Small intestine (tissue), 7 donors: ENCODE data around the gene LCN2. TPM values are rescaled to one million over a fixed set of nuclear protein-coding genes. Genes with fewer than 3 reads are reported as not detected.
A peak's percentile ranks its signal among the peaks of the same experiment; 100 is the strongest.

Experiments used
- DNase-seq, 2 donors: peaks; one replicate each; pipeline versions ENCODE4 v3.0.0 to v3.0.0-alpha.2; 2013
- FAIRE-seq: peaks from 2 replicates; lab custom pipeline; 2012; peaks lifted over from hg19 to GRCh38; lab: Jason Lieb, UNC
- H3K27ac ChIP-seq, 3 donors: one replicate each; pipeline ENCODE4 v1.5.1; 2013; ENCODE audit warnings: low read length in 2 of 3, mild to moderate bottlenecking in 2 of 3, control low read depth in 1 of 3, inconsistent platforms in 1 of 3, low read depth in 1 of 3, moderate library complexity in 1 of 3
- H3K27me3 ChIP-seq, 3 donors: one replicate each; pipeline ENCODE4 v1.6.1; 2013; ENCODE audit warnings: low read length in 3 of 3, inconsistent platforms in 1 of 3; ENCODE audit not compliant: control insufficient read depth in 3 of 3, insufficient read depth in 3 of 3
- H3K36me3 ChIP-seq, 3 donors: one replicate each; pipeline ENCODE4 v1.6.1; 2013; ENCODE audit warnings: low read length in 3 of 3, inconsistent platforms in 1 of 3, low read depth in 1 of 3, mild to moderate bottlenecking in 1 of 3, moderate library complexity in 1 of 3; ENCODE audit not compliant: control insufficient read depth in 3 of 3, insufficient read depth in 2 of 3
- H3K4me1 ChIP-seq, 3 donors: one replicate each; pipeline ENCODE4 v1.6.1; 2013; ENCODE audit warnings: low read length in 2 of 3, inconsistent platforms in 1 of 3, low read depth in 1 of 3, mild to moderate bottlenecking in 1 of 3, moderate library complexity in 1 of 3; ENCODE audit not compliant: control insufficient read depth in 3 of 3, insufficient read depth in 2 of 3
- H3K4me3 ChIP-seq, 3 donors: one replicate each; pipeline ENCODE4 v1.5.1; 2013; ENCODE audit warnings: low read length in 3 of 3, control low read depth in 1 of 3, inconsistent platforms in 1 of 3, low read depth in 1 of 3, mild to moderate bottlenecking in 1 of 3, moderate library complexity in 1 of 3
- H3K9me3 ChIP-seq, 2 donors: one replicate each; pipeline ENCODE4 v1.6.1; 2013; ENCODE audit warnings: low read depth in 1 of 2, low read length in 1 of 2; ENCODE audit not compliant: control insufficient read depth in 2 of 2, insufficient read depth in 1 of 2
- WGBS, 3 donors: extraction: QIAGEN DNeasy Blood & Tissue Kit; methylation state at CpG; one replicate each; pipeline ENCODE4 v1.1.7; 2013; 5-methylcytosine and 5-hydroxymethylcytosine counted together
- polyA plus RNA-seq, 4 donors: library from polyadenylated mRNA; stranded (reverse) in 3 of 4; unstranded in 1 of 4; fragments of 200-250 nt in 3 of 4; fragments of 120-200 nt in 1 of 4; gene quantifications; one replicate each; pipeline versions ENCODE4 v1.2.1 to v1.2.3, GENCODE V29; 2013
- donor health status: healthy with polysubstance abuse.
- donor health status: control.
- donor health status: control.
- donor health status: Bipolar disorder and iron deficiency.
- donor health status: healthy.

The LCN2 gene
- polyA plus RNA-seq, 4 donors, result 1.6 to 582 (median 3.7) TPM

DNA sequence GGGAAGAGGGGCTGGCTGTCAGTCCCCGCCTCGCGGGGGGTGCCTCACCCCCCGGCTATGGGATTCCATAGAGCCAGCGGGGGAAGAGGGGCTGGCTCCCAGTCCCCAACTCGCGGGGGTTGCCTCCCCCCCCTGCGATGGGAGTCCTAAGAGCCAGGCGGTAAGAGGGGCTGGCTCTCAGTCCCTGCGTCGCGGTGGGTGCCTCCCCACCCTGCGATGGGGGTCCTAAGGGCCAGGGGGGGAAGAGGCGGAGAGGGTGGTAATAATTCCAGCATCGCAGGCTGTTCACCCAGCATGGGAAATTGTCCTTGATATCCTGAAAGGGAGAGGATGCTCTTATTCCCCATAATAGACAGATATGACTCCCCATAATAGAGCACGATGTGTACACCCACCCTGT is 9.6 kb upstream of the LCN2 start:
- Histone ChIP-seq H3K27ac (no peak overlapping the region), H3K4me3 (peak overlapping the region in 1 of 3 donors; percentile 3), H3K27me3 (no peaks in the 10 kb centered on the region), H3K9me3 (no peaks in the 10 kb centered on the region), H3K4me1 (peaks cover 0 to 14% (median 0%) of the 10 kb centered on the region in 3 donors), H3K36me3 (no peaks in the 10 kb centered on the region)
- DNase-seq (no peak), FAIRE-seq (no peak)
- 43 to 90% (median 76%) methylated on average over 7 to 16 of the region's 16 CpGs for WGBS, 3 donors

DNA sequence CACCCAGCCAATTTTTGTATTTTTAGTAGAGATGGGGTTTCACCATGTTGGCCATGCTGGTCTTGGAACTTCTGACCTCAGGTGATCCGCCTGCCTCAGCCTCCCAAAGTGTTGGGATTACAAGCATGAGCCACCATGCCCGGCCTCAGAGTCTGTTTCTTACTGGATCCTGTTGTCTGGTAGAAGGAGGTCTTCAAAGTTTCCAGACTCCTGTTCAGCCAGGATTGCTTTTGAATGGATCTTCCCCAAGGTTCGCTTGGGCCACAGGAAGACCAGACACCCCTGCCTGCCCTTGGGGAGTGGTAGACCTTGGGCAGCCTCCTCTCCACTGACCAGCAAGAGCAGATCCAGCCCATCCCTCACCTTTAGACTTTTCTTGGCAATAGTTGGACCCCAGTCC is 7.6 kb upstream of the LCN2 start:
- 92 to 97% (median 96%) methylated on average over 3 of the region's 3 CpGs for WGBS, 3 donors
- Histone ChIP-seq H3K4me1 (peaks cover 0 to 25% (median 0%) of the 10 kb centered on the region in 3 donors), H3K36me3 (no peaks in the 10 kb centered on the region), H3K9me3 (no peaks in the 10 kb centered on the region), H3K27me3 (no peaks in the 10 kb centered on the region), H3K27ac (no peak overlapping the region), H3K4me3 (no peak overlapping the region)
- DNase-seq, result no peak
- no peak for FAIRE-seq

DNA sequence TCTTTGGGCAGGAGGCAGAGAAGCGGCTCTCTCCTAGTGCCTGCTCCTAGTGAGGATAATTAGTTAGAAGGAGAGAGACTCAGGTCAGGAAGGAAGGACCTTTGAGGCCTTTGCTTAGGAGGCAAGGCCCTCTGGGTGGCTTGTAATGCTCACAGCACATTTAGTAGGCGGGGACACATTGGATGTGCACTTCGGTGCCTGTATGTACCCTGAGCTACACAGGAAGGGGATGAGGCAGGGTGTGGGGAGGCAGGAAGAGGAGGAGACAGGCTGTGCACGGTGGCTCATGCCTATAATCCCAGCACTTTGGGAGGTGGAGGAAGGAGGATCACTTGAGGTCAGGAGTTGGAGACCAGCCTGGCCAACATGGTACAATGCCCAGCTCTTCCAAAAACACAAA is 7.2 kb upstream of the LCN2 start:
- H3K36me3 ChIP-seq, result no peaks in the 10 kb centered on the region
- FAIRE-seq, result no peak
- WGBS, 3 donors, result 54 to 70% (median 59%) methylated on average over 4 of the region's 4 CpGs
- H3K9me3 ChIP-seq, result no peaks in the 10 kb centered on the region
- H3K27me3 ChIP-seq, result no peaks in the 10 kb centered on the region
- H3K27ac ChIP-seq, result no peak overlapping the region
- H3K4me3 ChIP-seq, result no peak overlapping the region
- DNase-seq, result no peak
- peaks cover 0 to 25% (median 0%) of the 10 kb centered on the region in 3 donors for H3K4me1 ChIP-seq

DNA sequence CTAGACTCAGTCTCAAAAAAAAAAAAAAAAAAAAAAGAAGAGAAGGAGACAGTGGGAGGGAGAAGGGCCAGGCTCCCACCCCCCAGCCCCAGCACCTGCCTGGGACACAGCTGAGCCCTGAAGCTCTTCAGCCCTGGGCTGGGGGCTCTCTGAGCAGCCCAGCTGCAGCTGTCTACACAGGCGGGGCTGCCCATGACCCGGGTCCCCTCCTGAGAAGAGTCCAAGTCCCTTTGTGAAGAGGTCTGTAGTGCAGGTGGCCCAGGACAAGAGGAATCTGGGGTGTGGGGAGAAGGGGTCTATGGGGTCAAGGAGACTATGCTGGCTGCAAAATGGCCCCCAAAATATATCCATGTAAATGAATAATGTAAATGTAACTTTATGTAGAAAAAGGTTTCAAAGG is 6.7 kb upstream of the LCN2 start:
- WGBS, 3 donors, result 65 to 80% (median 70%) methylated on average over 2 of the region's 2 CpGs
- Histone ChIP-seq H3K9me3 (no peaks in the 10 kb centered on the region), H3K4me3 (no peak overlapping the region), H3K36me3 (no peaks in the 10 kb centered on the region), H3K4me1 (peaks cover 0 to 25% (median 0%) of the 10 kb centered on the region in 3 donors), H3K27me3 (no peaks in the 10 kb centered on the region), H3K27ac (no peak overlapping the region)
- DNase-seq (no peak), FAIRE-seq (no peak)

DNA sequence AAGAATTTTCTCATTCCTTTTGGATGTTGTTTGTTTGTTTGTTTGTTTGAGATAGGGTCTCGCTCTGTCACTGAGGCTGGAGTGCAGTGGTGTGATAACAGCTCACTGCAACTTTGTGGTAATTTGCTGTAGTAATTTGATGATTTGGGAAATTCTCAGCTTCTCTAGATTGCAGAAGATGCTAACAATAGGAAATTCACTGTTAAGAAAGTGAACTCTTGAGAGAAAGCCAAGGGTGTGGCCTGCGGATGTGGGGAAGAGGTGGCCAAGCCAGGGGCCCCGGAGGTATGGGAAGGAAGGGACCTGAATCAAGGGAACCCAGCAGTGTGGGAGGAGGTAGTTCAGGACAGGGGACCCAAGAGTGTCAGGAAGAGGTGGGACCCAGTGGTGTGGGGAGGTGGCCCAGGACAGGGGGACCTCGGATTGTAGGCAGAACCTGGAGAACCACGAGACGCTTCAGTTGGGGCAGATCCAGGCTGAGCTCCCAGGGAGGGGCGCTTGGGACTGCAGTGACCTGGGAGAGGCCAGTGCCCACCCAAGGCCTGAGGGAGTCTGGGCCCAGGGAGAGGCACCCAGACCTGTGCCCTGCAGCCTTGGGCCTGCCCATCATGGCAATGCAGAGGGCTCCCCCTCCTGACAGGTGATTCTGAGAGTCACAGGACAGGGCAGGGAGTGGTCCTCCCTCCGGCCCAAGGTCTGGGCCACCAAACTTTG is 5.6 kb upstream of the LCN2 start:
- 58 to 74% (median 68%) methylated on average over 6 to 8 of the region's 8 CpGs for WGBS, 3 donors
- DNase-seq (no peak), FAIRE-seq (no peak)
- H3K27ac ChIP-seq, result no peak overlapping the region
- no peaks in the 10 kb centered on the region for H3K27me3 ChIP-seq
- H3K36me3 ChIP-seq, result no peaks in the 10 kb centered on the region
- no peak overlapping the region for H3K4me3 ChIP-seq
- no peaks in the 10 kb centered on the region for H3K9me3 ChIP-seq
- peaks cover 0 to 32% (median 0%) of the 10 kb centered on the region in 3 donors for H3K4me1 ChIP-seq

DNA sequence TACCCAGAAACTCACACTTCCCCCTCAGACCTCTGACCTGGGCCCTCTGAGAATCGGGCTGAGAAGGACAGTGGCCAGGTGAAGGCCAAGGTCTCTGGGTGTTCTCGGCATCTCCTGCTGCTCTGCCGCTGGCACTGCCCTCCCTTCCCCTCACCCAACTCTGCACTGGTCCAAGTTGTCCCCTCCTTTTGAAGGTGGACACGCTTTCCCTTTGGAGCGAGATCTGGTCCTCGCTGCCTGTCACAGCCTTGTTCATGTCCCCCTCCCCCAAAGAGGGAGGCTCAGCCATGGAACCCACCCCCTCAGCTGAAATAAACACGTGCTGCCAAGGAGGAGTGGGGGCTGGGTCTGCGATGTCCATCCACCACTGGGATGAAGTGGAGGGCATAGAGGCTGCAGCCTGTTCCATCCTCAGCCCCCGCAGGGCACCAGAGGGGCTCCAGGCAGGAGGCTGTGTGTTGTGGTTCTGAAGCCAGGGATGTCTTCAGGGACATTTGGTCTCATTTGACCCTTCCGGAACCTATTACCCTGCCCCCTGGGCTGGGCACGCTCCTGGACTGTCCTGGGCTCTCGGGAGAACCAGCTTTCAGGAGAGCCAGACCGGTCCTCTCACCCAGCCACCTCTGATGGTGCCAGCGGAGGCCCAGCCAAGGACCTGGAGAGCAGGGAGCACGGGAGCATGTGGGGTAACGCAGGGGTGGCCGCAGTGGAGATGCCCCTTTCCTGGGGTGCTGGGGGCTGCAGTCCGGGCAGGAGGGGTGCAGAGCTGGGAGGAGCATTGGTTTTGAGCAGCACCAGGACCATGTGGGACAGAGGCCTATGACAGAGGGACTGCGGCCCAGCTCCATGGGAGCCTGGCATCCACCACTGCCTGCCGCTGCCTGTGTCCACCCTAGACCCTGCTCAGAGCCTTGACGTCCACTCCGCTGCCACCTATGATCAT is 4.7 kb upstream of the LCN2 start:
- Histone ChIP-seq H3K9me3 (no peaks in the 10 kb centered on the region), H3K27ac (no peak overlapping the region), H3K4me3 (no peak overlapping the region), H3K27me3 (no peaks in the 10 kb centered on the region), H3K4me1 (peaks cover 0 to 40% (median 3%) of the 10 kb centered on the region in 3 donors), H3K36me3 (no peaks in the 10 kb centered on the region)
- DNase-seq (no peak), FAIRE-seq (no peak)
- 87 to 89% (median 89%) methylated on average over 22 of the region's 22 CpGs for WGBS, 3 donors

DNA sequence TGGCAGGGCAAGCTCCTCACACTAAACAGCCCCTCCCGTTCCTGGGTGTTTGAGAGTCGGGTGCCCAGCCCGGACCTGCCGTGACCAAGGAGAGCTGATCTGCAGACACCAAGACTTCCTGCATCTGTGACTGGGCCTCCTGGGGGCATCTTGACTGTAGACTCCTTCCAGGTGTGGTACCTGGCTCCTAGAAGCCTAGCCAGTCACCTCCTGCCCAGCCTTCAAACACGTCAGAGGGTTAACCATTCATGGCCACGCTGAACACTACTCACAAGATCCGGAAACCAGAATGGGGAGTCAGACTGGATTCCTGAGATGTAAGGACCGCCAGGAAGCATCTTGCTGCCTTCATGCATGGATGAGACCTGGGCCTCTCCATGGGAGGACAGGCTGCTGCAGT is 3.7 kb upstream of the LCN2 start:
- Histone ChIP-seq H3K36me3 (no peaks in the 10 kb centered on the region), H3K4me1 (peaks cover 0 to 42% (median 4%) of the 10 kb centered on the region in 3 donors), H3K27ac (no peak overlapping the region), H3K9me3 (no peaks in the 10 kb centered on the region), H3K4me3 (no peak overlapping the region), H3K27me3 (no peaks in the 10 kb centered on the region)
- DNase-seq, result no peak
- WGBS, 3 donors, result 64 to 83% (median 72%) methylated on average over 8 of the region's 8 CpGs
- no peak for FAIRE-seq

DNA sequence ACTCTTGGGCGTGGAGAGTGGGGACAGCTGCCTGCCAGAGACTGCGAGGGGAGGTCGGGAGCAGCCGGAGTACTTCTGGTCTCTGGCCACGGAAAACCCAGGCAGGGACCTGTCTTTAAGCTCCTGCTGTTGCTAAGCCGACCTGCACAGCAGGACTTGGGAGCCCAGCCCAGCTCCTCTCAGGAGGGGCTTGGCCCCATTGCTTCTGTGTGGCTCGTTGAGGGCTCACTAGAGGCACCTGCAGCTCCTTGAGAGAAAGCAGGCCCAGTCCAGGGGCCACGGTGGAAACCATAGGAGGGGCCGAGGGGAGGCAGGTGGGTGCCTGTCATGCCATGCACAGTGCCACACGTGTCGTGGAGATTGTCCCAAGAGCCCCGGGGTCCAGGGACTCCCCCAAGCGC is 3.3 kb upstream of the LCN2 start:
- DNase-seq (no peak), FAIRE-seq (no peak)
- WGBS, 3 donors, result 84 to 89% (median 86%) methylated on average over 12 to 13 of the region's 13 CpGs
- Histone ChIP-seq H3K4me1 (peaks cover 0 to 43% (median 4%) of the 10 kb centered on the region in 3 donors), H3K9me3 (no peaks in the 10 kb centered on the region), H3K36me3 (no peaks in the 10 kb centered on the region), H3K27me3 (no peaks in the 10 kb centered on the region), H3K27ac (no peak overlapping the region), H3K4me3 (no peak overlapping the region)
